Measurements from ENCODE around the gene TNNI2. TPM values are rescaled to one million over a fixed set of nuclear protein-coding genes. Genes with fewer than 3 reads are reported as not detected.

The TNNI2 gene
- total and polyA plus RNA-seq, 10 donors, result 2.3 to 21.8 (median 6.7) TPM

DNA sequence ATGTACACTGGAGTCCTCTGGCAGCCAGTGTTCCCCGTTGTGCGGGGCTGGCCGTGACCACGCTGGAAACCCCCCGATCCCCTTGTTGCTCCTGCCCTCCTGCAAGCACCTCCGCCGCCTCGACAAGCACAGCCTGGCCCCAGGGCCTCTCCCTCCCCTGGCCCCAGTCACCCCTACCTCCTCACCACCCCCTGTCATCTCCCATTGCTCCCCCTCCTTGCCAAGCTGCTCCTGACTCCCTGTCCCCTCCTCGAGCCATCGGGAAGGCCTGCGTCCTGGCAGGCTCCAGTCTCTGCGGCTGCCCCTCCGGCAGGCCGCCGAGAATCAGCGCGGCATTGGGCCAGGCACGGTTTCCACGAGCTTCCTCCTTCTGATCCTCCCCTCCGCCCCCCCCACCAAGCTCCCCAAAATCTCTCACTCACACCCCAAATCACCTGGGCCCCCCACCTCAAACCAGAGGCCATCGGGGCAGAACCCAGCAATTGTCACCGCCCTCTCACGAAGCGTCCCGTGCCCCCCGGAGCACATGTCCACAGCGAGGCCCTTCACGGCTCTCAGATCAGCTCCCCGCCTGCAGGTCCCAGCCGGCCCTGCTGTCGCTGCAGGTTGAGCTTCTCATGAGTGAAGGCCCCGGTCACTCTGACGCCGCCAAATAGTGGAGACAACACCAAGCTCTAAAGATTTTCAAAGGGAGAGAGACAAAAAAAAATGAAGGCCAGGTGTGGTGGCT, 8.4 kb downstream of the TNNI2 start:
- H3K4me1 ChIP-seq, result peaks cover 44 to 100% (median 88%) of the 10 kb centered on the region in 6 donors

DNA sequence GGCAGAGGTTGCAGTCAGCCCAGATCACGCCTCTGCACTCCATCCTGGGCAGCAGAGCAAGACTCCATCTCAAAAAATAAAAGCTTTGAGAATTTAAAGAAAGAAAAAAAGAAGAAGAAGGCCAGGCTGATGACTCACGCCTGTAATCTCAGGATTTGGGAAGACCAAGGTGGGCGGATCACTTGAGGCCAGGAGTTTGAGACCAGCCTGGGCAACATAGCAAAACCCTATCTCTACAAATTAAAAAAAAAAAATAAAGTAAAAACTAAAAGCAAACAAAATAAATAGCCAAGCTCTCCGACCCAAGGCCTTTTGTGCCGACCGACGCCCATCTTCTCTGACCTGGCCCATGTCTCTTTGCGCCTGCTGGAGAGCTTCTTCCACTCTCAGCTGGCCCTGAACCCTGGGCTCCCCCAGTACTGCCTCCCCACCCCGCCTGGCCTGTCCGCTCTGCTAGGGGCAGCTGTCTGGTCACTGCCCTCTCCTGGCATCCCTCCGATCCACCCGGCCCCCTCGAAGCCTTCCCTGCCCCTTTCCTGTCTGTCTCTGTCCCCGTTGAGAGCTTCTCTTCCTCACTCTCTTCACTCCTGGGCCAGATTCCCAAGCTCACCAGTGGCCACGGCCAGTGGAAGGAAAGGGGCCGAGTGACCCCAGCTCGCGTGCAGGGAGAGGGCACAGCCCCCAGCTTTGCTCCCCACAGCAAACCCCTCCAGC, 9.3 kb downstream of the TNNI2 start:
- Histone ChIP-seq H3K9me3 (no peaks in the 10 kb centered on the region), H3K27ac (peak overlapping the region in 7 of 8 donors; percentile 43 to 94 (median 91)), H3K4me3 (no peak overlapping the region), H3K36me3 (no peaks in the 10 kb centered on the region), H3K4me1 (peaks cover 48 to 100% (median 87%) of the 10 kb centered on the region in 6 donors), H3K27me3 (replicated peaks in 1 of 7) (no peaks in the 10 kb centered on the region)
- 69 to 87% (median 76%) methylated on average over 18 of the region's 18 CpGs for WGBS, 5 donors
- DNase-seq, result peak; percentile 81
- TF ChIP-seq POLR2AphosphoS5 (IDR thresholded peaks at IDR 0.05), result peak in 1 of 3 donors; percentile 67
- TF ChIP-seq, protein P1, sequence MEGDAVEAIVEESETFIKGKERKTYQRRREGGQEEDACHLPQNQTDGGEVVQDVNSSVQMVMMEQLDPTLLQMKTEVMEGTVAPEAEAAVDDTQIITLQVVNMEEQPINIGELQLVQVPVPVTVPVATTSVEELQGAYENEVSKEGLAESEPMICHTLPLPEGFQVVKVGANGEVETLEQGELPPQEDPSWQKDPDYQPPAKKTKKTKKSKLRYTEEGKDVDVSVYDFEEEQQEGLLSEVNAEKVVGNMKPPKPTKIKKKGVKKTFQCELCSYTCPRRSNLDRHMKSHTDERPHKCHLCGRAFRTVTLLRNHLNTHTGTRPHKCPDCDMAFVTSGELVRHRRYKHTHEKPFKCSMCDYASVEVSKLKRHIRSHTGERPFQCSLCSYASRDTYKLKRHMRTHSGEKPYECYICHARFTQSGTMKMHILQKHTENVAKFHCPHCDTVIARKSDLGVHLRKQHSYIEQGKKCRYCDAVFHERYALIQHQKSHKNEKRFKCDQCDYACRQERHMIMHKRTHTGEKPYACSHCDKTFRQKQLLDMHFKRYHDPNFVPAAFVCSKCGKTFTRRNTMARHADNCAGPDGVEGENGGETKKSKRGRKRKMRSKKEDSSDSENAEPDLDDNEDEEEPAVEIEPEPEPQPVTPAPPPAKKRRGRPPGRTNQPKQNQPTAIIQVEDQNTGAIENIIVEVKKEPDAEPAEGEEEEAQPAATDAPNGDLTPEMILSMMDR (IDR thresholded peaks at IDR 0.05 in 8 of 11, conservative IDR thresholded peaks at IDR 0.05 in 3 of 11), result no peak
- TF ChIP-seq POLR2A (IDR thresholded peaks at IDR 0.05), result no peak
- intact Hi-C loops (cut with DNase I; ENCODE audit: low total_unique reads), result no loop called here

More for the DNA sequence above, 8.4 kb downstream of the TNNI2 start:
- peak overlapping the region in 6 of 8 donors; percentile 84 to 94 (median 92) for H3K27ac ChIP-seq
- TF ChIP-seq, protein P1 (IDR thresholded peaks at IDR 0.05 in 8 of 11, conservative IDR thresholded peaks at IDR 0.05 in 3 of 11), result no peak
- TF ChIP-seq POLR2AphosphoS5 (IDR thresholded peaks at IDR 0.05) (no peak), POLR2A (IDR thresholded peaks at IDR 0.05) (no peak)
- peak; percentile 78 for DNase-seq
- no peaks in the 10 kb centered on the region for H3K9me3 ChIP-seq
- no peak overlapping the region for H3K4me3 ChIP-seq
- intact Hi-C loops (cut with DNase I; ENCODE audit: low total_unique reads), result no loop called here
- WGBS, 5 donors, result 85 to 92% (median 87%) methylated on average over 34 of the region's 34 CpGs
- no peaks in the 10 kb centered on the region for H3K27me3 ChIP-seq (replicated peaks in 1 of 7)
- H3K36me3 ChIP-seq, result no peaks in the 10 kb centered on the region

DNA sequence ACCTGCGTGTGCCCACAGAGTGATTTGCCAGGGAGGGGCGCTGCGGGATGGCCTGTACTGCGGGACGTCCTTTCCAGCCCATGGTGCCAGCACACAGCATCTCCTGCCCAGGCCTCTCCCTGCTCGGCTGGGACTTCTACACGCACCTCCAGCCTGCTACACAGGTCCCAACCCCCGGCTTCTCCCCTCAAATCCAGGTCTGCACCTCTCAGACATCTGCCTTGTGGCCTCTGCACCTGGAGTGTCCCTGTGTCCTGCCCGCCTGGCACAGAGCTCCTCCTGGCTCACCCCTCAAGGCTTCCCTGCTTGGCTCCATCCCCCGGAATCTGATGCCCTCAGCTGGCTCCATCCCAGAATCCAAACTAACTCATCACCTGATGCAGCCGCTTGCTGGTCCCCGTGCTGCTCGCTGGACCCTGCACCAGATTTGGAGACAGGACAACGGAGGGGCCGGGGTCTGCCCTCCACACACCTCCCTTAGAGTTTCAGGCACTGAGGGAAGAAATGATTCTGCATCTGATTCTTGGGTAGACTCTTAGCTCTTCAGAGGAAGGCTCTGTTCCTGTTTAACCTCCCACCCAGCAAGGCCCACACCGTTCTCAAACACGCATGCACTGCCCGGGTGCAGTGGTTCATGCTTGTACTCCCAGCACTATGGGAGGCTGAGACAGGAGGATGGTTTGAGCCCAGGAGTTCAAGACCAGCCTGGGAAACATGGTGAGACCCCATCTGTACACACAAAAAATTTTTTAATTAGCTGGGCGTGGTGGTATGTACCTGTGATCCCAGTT, 10.1 kb downstream of the TNNI2 start:
- peak overlapping the region in 1 of 8 donors; percentile 71 for H3K4me3 ChIP-seq
- TF ChIP-seq POLR2AphosphoS5 (IDR thresholded peaks at IDR 0.05), result no peak
- TF ChIP-seq, protein P1 (IDR thresholded peaks at IDR 0.05 in 8 of 11, conservative IDR thresholded peaks at IDR 0.05 in 3 of 11), result no peak
- TF ChIP-seq POLR2A (IDR thresholded peaks at IDR 0.05), result no peak
- H3K9me3 ChIP-seq, result no peaks in the 10 kb centered on the region
- peak overlapping the region in 7 of 8 donors; percentile 51 to 94 (median 91) for H3K27ac ChIP-seq
- WGBS, 5 donors, result 81 to 94% (median 85%) methylated on average over 19 of the region's 19 CpGs
- DNase-seq, result peak; percentile 79
- intact Hi-C loops (cut with DNase I; ENCODE audit: low total_unique reads), result no loop called here
- H3K36me3 ChIP-seq, result no peaks in the 10 kb centered on the region
- no peaks in the 10 kb centered on the region for H3K27me3 ChIP-seq (replicated peaks in 1 of 7)
- H3K4me1 ChIP-seq, result peaks cover 44 to 100% (median 79%) of the 10 kb centered on the region in 6 donors

All from spleen (tissue), 11 donors.